Measurements from ENCODE around the gene SMIM20. TPM values are rescaled to one million over a fixed set of nuclear protein-coding genes. Genes with fewer than 3 reads are reported as not detected.

Gene SMIM20
- total RNA-seq, 1 donor from 2014 or later: 41.5 TPM

DNA sequence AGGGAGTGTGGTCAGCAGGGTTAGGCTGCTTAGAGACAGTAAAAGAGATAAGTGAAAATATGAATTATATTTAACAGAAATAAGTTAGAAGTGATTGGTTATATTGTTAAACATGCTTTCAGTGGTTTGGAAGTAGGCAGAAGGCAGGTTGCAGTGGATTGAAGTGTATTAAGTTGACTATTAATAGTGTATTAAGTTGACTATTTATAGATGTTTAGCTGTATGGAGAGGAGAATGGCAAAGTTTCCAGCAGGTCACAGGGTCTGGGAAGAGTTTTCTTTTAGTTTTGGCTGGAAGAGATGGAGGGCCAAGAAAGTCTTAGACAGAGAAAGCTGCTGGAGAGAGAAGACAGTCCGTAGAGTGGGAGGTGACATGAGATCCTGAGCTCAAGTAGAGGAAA lies 7.9 kb downstream of the SMIM20 start:
- no peak for DNase-seq (ENCODE audit: missing footprints)
- intact Hi-C loops (cut with DNase I): loop anchor here (10.0 kb wide), 1 partner anchor 493 kb away; no protein-coding TSS in a partner anchor
- ATAC-seq: no peak

DNA sequence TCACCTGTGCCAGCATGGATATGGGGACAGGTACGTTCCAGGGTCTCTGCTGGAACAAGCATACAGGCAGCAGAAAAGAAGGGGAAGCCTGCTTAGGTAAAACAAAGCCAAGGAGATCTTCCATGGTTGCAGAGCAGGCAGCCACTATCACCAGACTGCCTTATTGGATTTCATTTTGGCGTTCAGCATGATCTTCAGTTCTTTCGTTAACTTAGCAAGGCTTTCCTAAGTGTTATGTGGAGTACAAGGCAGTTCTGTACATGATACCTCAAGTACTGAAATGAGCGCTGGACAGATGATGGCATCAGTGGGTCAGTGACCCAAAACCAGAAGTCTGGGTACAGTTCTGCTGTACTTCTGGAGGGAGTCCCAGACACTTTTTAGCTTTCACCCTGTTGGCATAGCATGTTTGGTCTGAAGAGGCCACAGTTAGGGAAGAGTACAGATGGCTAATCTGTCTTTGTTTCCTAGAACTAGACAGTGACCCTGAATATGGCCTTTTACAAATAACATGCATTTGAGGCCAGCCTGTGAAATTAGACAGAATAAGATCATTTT lies 8.9 kb downstream of the SMIM20 start:
- intact Hi-C loops (cut with DNase I): loop anchor here (10.0 kb wide), 1 partner anchor 492 kb away; no protein-coding TSS in a partner anchor
- DNase-seq (ENCODE audit: missing footprints) (no peak), ATAC-seq (no peak)

DNA sequence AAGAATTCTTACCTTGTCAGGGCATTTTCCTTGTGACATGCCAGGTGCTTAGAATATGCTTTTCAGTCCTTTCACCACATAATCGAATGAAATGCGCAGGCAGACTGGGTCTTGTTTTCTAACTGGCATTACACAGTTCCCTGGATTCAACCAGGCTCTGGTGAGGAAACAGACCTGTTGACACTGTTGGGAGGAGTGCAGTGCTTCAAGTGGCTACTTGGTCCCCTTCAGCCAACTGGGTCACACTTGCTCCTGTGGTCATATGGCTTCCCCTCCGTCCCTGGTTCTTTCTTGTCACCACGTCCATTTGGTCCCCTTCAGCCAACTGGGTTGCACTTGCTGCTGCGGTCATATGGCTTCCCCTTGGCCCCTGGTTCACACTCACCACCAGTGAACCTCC lies 9.7 kb downstream of the SMIM20 start:
- intact Hi-C loops (cut with DNase I): loop anchor here (10.0 kb wide), 1 partner anchor 491 kb away; no protein-coding TSS in a partner anchor
- ATAC-seq (peak; percentile 83), DNase-seq (ENCODE audit: missing footprints) (no peak)

DNA sequence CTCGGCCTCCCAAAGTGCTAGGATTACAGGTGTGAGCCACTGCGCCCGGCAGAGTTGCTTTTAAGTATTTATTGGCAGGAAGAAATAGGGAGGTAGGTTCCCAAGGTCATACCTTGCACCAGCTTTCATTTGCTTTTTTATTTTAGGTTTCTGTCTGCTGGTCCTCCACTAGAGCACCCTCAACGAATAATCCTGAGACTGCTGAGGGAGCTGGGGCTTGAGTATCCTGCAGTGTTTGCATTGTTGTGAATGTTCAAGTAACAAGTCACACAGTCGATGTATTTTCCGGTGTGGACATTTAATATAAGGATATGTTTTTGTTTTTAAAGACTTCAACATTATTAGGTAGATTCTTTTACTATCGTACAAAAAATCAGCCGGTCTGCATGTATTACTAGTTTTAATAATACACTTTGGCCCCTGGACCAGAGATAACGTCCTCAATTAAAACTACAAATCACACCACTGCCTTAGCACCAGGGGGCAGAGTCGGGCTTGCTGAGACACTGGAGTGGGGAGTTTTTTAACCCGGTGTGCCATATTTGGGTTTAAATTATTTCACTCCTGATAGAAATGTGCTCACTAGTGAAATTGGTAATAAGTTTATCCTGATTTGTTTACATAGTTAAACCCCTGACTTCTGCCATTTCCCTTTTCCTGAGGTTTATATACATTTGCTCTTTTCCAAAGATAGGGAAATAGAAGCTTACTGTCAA lies 11.6 kb downstream of the SMIM20 start:
- intact Hi-C loops (cut with DNase I): loop anchor here (10.0 kb wide), 1 partner anchor 489 kb away; no protein-coding TSS in a partner anchor
- ATAC-seq: no peak
- DNase-seq (ENCODE audit: missing footprints): peak; percentile 72

DNA sequence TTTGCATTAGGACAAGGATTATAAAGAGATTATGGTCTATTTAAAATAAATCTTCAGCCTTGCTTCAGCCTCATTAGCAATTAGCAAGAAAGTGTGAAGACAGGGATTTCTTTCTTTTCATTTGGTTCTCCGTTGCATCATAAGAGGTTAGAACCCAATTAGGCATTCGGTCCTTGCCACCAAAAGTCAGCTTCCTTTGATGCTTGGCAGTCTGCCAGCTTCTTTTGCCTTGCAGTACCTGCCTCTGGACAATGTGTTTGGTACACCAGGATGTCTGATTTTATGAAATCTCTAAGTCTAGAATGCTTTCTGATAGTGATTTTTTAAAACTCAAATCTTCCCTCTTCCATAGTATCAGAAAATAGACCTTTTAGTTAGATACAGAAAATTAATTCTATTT lies 12.4 kb downstream of the SMIM20 start:
- intact Hi-C loops (cut with DNase I): loop anchor here (10.0 kb wide), 1 partner anchor 488 kb away; no protein-coding TSS in a partner anchor
- ATAC-seq: no peak
- no peak for DNase-seq (ENCODE audit: missing footprints)

DNA sequence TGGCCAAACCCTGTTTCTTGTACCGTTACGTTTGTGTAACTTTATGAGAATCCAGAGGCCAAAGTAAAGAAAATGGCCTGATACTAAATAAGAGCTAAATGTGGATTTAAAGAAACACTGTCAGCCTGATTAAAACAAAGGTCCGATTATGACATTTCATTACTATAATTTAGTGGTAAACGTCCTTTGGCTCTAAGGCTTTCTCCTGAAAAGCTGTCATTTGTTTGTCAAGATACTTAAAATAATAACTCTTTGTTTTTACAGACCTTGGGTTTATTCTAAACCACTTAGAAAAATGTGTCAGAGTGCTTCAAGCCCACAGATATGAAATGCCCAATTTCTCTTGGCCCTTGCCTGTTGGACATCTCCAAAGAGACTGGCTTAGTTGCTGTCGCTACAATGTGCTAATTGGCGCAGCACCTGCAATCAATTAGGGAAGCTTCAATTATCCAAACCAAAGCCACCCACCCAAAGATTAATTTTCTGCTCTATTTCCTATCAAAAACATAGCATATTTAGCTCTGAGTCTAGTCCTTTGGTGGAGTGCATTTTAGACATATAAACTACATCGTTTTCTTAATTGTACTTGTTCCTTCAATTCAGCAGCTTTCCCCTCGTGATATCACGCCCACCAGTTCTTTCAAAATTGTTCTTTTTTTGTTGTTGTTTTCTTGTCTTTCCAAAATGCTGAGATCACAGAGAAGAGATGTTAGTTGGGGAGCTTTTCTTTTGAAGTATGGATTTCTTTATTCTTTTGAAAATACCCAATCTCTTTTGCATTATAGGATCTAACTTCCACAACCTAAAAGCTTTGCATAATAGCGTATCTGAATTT lies 13.6 kb downstream of the SMIM20 start:
- ATAC-seq: no peak
- intact Hi-C loops (cut with DNase I): loop anchor here (10.0 kb wide), 1 partner anchor 487 kb away; no protein-coding TSS in a partner anchor
- no peak for DNase-seq (ENCODE audit: missing footprints)

DNA sequence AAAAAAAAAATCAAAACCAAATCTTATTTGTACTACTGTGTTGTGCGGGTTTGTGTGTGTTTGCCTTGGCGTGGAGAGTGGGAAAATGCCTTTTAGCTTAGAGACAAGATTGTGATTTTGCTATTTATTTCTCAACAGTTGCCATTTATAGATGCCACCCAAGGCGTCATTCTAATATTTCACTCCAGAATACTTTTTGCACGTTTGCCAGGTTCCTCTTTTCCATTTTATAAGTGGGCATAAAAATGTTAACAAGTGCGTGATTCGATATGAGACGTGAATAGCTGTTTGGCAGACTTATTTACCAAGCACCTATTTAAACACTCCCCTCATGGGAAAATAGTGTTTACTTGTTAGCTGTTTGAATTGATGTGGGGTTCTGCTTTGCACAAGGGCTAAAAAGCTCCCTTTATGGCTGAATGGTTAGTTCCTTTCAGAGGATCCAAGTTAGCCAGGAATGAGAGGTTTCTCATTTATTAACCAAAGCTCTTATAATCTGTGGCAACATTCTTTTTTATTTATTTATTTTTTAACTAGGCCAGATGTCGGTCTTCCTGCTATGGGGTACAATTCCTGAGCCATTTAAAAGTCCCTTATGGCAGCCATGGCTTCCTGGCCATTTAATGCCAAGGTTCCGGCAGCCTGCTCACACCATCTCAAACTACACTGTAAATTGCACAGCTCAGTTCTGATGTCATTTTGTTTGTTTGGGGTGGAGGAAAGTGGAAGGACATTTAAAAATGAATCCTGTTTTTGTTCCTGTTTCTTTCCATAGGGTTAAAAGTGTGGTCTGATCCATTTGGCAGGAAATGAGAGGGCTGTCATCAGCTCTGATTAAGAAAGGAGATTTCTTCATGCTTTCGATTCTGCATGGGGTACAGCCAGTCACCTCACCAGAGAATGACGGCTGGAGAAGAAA lies 14.6 kb downstream of the SMIM20 start:
- intact Hi-C loops (cut with DNase I): loop anchor here (10.0 kb wide), 1 partner anchor 486 kb away; no protein-coding TSS in a partner anchor

DNA sequence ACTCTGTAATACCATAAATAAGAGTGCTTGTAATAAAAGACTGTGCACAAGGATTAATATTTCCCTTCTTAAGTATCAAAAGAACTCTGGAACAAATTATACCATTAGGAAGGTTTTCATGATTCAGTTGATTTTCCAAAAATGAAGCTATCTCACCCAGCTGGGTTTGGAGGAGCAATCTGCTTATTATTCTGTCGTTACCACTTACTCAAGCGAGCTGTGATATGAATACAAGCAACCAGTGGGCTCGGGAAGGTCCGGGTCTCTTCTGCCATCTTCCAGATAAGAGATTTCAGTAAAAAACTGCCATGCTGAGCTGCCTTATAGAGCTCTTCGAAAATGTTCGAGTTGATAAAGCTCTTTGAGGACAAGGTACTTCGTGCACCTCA lies 15.3 kb downstream of the SMIM20 start:
- DNase-seq (ENCODE audit: missing footprints): no peak
- intact Hi-C loops (cut with DNase I): loop anchor here (10.0 kb wide), 1 partner anchor 486 kb away; no protein-coding TSS in a partner anchor
- no peak for ATAC-seq

More for the DNA sequence above, 14.6 kb downstream of the SMIM20 start:
- DNase-seq (ENCODE audit: missing footprints) (no peak), ATAC-seq (peak; percentile 65)

DNA sequence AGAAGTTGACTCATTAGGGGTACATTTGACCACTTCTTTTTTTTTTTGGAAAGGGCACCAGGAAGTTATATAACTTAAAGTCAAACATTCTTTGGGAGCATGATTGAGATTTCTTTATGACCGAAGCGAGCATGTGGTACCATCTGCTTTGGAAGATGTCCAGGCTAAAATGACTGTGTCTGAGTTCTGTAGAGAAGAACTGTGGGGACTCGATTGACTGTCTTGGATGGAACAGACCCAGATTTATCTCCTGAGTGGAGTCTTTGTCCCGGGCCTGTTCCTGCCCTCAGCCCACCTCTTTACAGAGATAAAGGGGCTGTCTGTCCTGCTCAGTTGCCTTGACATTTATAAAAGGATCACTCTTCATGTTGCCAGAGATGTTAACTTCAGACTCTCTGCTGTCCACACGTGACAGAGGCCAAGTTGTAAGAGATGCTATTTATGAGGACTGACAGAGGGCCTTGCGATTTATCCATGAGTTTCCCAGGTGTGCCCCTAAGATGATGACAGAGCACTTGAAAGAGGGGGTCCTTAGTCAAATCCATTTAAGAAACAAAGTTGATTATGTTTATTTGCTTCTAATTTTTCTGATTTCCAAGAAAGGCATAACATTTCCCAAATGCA lies 16.8 kb downstream of the SMIM20 start:
- intact Hi-C loops (cut with DNase I): loop anchor here (5.0 kb wide), 1 partner anchor 41 kb away; no protein-coding TSS in a partner anchor
- ATAC-seq: no peak
- DNase-seq (ENCODE audit: missing footprints): no peak

DNA sequence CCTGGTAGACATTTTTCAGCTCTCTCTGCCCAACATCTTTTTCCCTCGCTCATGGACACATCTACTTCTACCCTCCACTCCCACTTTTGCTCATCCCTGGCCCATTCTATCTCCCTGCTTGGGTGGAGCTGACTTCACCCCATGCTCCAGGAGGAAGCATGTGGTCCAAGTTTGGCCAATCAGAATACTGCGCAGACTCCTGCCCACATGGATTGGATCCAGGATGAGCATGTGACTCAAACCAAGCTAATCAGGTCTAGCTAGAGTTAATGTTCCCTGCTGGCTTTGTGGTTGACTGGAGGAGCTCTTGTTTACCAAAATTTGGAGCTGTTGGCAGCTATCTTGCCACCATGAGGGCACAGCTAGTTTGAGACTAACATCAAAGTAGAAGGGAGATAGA lies 22.7 kb downstream of the SMIM20 start:
- DNase-seq (ENCODE audit: missing footprints): no peak
- no peak for ATAC-seq
- intact Hi-C loops (cut with DNase I): no loop called here

DNA sequence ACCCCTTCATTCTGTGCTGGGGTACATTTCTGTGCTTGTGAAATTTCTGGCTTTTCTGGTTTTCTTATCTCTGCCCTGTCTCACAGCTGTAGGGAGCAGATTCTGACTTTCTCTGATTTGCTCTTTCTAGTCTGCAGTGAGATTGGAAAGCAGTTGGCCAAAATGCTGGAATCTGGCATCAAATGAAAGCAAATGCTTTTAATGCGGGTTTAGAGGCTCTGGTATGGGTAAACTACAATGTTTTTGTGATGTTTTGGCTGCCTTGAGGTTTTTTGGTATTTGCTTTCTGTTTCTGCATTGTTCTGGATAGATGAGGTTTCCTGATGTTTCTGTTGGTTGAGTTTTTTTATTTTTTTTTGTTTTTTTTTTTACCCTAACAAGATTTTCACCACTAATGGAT lies 23.8 kb downstream of the SMIM20 start:
- DNase-seq (ENCODE audit: missing footprints) (no peak), ATAC-seq (no peak)
- intact Hi-C loops (cut with DNase I): no loop called here

DNA sequence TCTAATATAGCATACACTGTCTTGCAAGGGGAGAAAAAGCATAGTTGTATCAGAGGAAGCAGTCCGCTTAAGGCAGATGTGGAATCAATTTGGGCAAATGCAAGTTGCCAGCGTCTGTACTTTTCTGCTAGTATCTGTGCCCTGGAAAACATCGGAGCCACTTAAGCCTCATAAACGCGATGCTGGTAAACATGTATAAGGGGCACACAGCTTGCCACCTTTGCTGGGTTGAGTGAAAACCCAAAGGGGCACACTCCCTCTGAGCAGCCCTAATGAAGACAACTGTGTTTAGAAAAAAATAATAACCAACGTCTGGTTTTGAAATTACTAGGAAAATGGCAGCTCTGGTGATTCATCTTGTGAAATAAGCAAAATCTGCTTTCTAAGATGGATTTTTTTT lies 24.3 kb downstream of the SMIM20 start:
- no peak for DNase-seq (ENCODE audit: missing footprints)
- intact Hi-C loops (cut with DNase I): no loop called here

DNA sequence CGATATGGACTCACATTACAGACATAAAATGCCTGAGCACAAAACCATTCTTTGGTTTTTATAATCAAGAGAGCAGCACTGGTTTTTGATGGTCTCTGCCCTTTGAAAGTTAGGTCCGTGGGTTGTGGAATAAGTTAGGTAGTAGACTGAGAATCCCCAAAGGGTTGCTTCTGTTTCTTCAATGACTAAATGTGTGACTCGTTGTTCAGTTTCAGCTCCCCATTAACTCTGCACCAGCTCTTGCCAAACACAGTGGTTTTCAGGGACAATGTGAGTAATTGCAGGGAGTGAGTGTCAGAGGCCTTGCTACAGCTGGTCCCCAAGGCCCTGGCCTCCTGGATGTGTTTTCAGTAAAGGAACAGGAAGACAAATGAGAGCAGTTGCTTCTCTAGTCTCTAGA lies 24.8 kb downstream of the SMIM20 start:
- intact Hi-C loops (cut with DNase I): no loop called here
- peak; percentile 66 for DNase-seq (ENCODE audit: missing footprints)
- ATAC-seq: peak; percentile 84

More for the DNA sequence above, 24.3 kb downstream of the SMIM20 start:
- no peak for ATAC-seq

DNA sequence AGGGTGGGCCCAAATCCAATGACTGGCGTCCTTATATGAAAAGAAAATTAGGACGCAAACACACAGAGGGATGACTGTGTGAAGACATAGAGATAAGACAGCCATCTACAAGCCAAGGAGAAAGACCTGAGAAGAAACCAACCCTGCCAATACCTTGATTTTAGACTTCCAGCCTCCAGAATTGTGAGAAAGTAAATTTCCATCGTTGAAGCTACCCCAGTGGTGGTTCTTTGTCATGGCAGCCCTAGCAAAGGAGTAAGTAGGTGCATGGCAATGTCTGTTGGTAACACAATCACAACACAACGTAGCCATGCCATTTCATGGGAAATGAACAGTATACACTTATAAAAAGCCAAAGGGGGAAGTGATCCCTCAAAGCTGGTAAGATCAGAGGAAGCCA lies 25.3 kb downstream of the SMIM20 start:
- DNase-seq (ENCODE audit: missing footprints) (no peak), ATAC-seq (no peak)
- intact Hi-C loops (cut with DNase I): no loop called here

DNA sequence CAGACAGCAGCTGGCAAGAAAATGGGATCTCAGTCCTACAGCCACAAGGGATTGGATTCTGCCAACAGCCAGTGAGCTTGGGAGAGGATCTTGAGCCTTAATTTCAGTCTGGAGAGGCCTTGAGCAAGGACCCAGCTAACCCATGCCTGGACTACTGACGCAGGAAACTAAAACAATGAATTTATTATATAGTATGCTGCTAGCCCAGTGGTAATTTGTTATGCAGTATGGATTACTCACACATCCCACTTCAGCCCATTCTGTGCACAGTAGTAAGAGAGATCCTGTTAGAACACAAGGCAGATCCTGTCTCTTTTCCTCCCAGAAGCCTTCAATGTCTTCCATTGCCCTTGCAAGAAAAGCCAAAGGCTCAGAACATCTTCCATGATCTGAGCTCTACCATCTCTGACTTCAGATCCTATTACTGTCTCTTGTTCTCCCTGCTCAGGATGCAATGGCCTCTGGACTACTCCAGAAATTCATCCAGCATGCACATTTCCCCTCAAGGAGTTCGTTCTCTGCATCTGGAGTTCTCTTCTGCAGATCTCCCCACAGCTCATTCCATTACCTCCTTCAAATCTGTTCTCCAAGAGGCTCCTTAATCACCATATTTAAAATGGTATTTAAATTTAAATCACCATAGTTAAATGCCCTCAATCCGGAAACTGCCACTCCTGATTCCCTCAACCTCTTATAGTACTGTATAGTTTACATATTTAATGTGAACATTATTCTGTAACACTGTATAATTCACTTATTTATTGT lies 27.6 kb downstream of the SMIM20 start:
- intact Hi-C loops (cut with DNase I): loop anchor here (5.0 kb wide), 1 partner anchor 381 kb away; the partner anchor contains the start of gene RBPJ
- ATAC-seq: no peak
- DNase-seq (ENCODE audit: missing footprints): no peak

DNA sequence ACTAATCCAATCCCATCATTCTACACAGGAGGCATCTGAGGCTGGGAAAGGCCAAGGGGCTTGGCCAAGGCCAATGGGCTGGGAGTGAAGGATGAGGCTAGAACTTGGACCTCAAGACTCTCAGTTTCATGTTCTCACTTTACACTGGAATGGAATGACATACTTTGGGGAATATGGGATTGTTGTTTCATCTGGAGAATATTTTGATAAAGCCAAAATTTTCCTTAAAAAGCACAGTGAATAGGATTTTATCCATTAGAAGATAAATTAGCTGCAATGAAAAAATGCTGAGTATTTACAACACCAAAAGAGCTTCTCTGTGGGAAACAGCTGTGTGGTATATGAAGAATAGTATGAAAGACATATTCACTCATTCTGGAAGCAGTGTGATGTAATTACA lies 29.3 kb downstream of the SMIM20 start:
- DNase-seq (ENCODE audit: missing footprints): no peak
- peak; percentile 80 for ATAC-seq
- intact Hi-C loops (cut with DNase I): loop anchor here (5.0 kb wide), 1 partner anchor 379 kb away; the partner anchor contains the start of gene RBPJ

DNA sequence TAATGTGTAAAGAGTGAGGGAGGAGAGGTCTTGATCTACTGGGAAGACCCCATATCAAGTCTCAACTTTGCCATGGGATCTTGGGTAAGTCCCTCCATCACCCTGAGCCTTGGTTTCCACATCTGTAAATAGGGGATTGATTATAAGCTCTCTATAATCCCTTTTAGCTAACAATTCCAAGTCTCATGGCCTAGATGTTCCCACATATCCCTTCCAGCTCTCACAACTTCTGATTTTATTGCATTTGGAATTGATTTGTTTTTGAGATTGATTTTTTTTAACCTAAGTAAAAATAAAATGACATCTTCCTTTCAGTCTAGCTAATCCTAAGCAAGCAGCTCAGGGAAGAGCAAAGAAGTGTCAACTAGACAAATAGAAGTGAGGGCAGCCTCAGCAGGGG lies 29.8 kb downstream of the SMIM20 start:
- intact Hi-C loops (cut with DNase I): loop anchor here (5.0 kb wide), 1 partner anchor 378 kb away; the partner anchor contains the start of gene RBPJ
- ATAC-seq: no peak
- DNase-seq (ENCODE audit: missing footprints): no peak
